Panc1 (cell line): ENCODE results near the gene PNKD. TPM values are rescaled to one million over a fixed set of nuclear protein-coding genes. Genes with fewer than 3 reads are reported as not detected.

Source experiments
- ATAC-seq: fragments of 200-7000 bp; cut with Tn5 transposase; 2 replicates; pipeline ENCODE4 v1.9.1; 2020; ENCODE audit warnings: mild to moderate bottlenecking, moderate library complexity
- BruUV-seq: library from RNA; stranded (reverse); fragments of 400-500 nt; replicated peaks from 2 replicates; lab custom pipeline; 2021; lab: Mats Ljungman, UMichigan
- CTCF ChIA-PET: fragments of 300-600 bp; sonication (Branson Sonifier 250); formaldehyde crosslinking; loops from one replicate; lab custom pipeline; 2022; ENCODE audit warnings: antibody characterized with exemption; lab: Charles Lee
- POLR2A ChIA-PET: fragments of 300-600 bp; sonication (Branson Sonifier 250); formaldehyde crosslinking; loops from one replicate; lab custom pipeline; 2022; ENCODE audit warnings: antibody characterized with exemption; lab: Charles Lee
- DNase-seq: peaks from one replicate; pipeline ENCODE4 v3.0.0-alpha.2; 2010; ENCODE audit warnings: low read depth, low spot score
- H3K27ac ChIP-seq: 2 replicates; pipeline ENCODE4 v1.5.1; 2011; ENCODE audit warnings: mild to moderate bottlenecking, low read length, inconsistent platforms
- H3K27me3 ChIP-seq: fragments of 200-500 bp; sonication (Bioruptor generic); 2 replicates; pipeline ENCODE4 v1.6.0; 2014; ENCODE audit warnings: low read length, inconsistent platforms; ENCODE audit not compliant: control insufficient read depth, insufficient read depth
- H3K36me3 ChIP-seq: fragments of 200-500 bp; sonication (Bioruptor generic); 2 replicates; pipeline ENCODE4 v1.5.1; 2014; ENCODE audit warnings: inconsistent platforms, mild to moderate bottlenecking, low read length, moderate library complexity; ENCODE audit not compliant: control insufficient read depth, insufficient read depth
- H3K4me1 ChIP-seq: 2 replicates; pipeline ENCODE4 v1.5.1; 2011; ENCODE audit warnings: inconsistent platforms, mild to moderate bottlenecking, low read length, moderate library complexity; ENCODE audit not compliant: control insufficient read depth, insufficient read depth
- H3K4me3 ChIP-seq, 2 experiments: 2 replicates each; pipeline ENCODE4 v1.5.1; 2011 to 2012; ENCODE audit warnings: low read depth in 2 of 2, low read length in 2 of 2, mild to moderate bottlenecking in 2 of 2, inconsistent platforms in 1 of 2, moderate library complexity in 1 of 2
- H3K9me3 ChIP-seq: fragments of 200-500 bp; sonication (Bioruptor generic); 2 replicates; pipeline ENCODE4 v1.5.1; 2014; ENCODE audit warnings: low read depth, mild to moderate bottlenecking, inconsistent platforms, low read length, moderate library complexity; ENCODE audit not compliant: control insufficient read depth, insufficient read depth
- CTCF ChIP-seq: fragments of 450-650 bp; IDR thresholded peaks from 2 replicates; pipeline ENCODE4 v1.5.1; 2017; ENCODE audit warnings: mild to moderate bottlenecking
- POLR2AphosphoS5 ChIP-seq: IDR thresholded peaks from 2 replicates; pipeline ENCODE4 v1.6.1; 2012; ENCODE audit warnings: mild to moderate bottlenecking, low read depth, low read length, moderate library complexity
- REST ChIP-seq, 2 experiments: IDR thresholded peaks; 2 replicates each; pipeline ENCODE4 v1.6.1; 2011 to 2012; ENCODE audit warnings: low read depth in 2 of 2, control low read depth in 1 of 2, low read length in 1 of 2, mild to moderate bottlenecking in 1 of 2, moderate library complexity in 1 of 2; ENCODE audit not compliant: insufficient read depth in 1 of 2
- SIN3A ChIP-seq: IDR thresholded peaks from 2 replicates; pipeline ENCODE4 v1.6.1; 2012; ENCODE audit warnings: low read depth, mild to moderate bottlenecking, low read length, moderate library complexity, borderline replicate concordance; ENCODE audit not compliant: insufficient read depth
- TCF7L2 ChIP-seq: IDR thresholded peaks from 2 replicates; pipeline ENCODE4 v1.6.1; 2011; ENCODE audit warnings: mild to moderate bottlenecking, low read depth, low read length, inconsistent platforms
- in situ Hi-C: cut with HindIII; loops from 2 replicates; pipeline ENCODE4 v1.10.0; 2016; ENCODE audit warnings: low sequenced_read_pairs, low pct_unique_long_range_greater_than_20kb
- intact Hi-C: fragments of 100-400 bp; cut with micrococcal nuclease; formaldehyde crosslinking; loops from one replicate; pipeline ENCODE4 v1.10.0; 2022; ENCODE audit not compliant: unreplicated experiment
- total RNA-seq: library from RNA; stranded (reverse); gene quantifications from one replicate; pipeline ENCODE4 v1.2.1, GENCODE V29; 2021; ENCODE audit not compliant: unreplicated experiment

The PNKD gene
- total RNA-seq, 1 experiment from 2014 or later = 49.0 TPM

GRCh38 chr2:218342837-218343236, 72.5 kb downstream of the PNKD start:
- Histone ChIP-seq H3K36me3 (no peaks in the 10 kb centered on the region), H3K4me1 (peaks cover 3% of the 10 kb centered on the region; the same call in 1 of the 2 replicates), H3K9me3 (no peaks in the 10 kb centered on the region), H3K4me3 (no peak overlapping the region), H3K27me3 (no peaks in the 10 kb centered on the region), H3K27ac (no peak overlapping the region)
- in situ Hi-C loops (no loop called here), intact Hi-C loops (no loop called here)
- ATAC-seq (no peak), DNase-seq (no peak)
- POLR2A ChIA-PET = no interaction called here
- CTCF ChIA-PET = no interaction called here
- no TSS peak for BruUV-seq
- TF ChIP-seq SIN3A = no peak
- no peak for TF ChIP-seq CTCF
- TF ChIP-seq POLR2AphosphoS5 = no peak
- no peak for TF ChIP-seq REST (IDR thresholded peaks at IDR 0.05; ENCODE audit: insufficient read depth in 1 of 2, low read depth in 2 of 2, low read length in 1 of 2)
- TF ChIP-seq TCF7L2 = no peak

GRCh38 chr2:218343591-218343990, 73.3 kb downstream of the PNKD start:
- no peaks in the 10 kb centered on the region for H3K9me3 ChIP-seq
- TF ChIP-seq CTCF (no peak), SIN3A (no peak)
- DNase-seq (no peak), ATAC-seq (peak; percentile 63)
- H3K4me1 ChIP-seq = peaks cover 3% of the 10 kb centered on the region; the same call in 1 of the 2 replicates
- ChIA-PET CTCF (no interaction called here), POLR2A (no interaction called here)
- H3K27ac ChIP-seq = no peak overlapping the region
- no peaks in the 10 kb centered on the region for H3K36me3 ChIP-seq
- intact Hi-C loops (no loop called here), in situ Hi-C loops (no loop called here)
- no peak overlapping the region for H3K4me3 ChIP-seq
- H3K27me3 ChIP-seq = no peaks in the 10 kb centered on the region
- no TSS peak for BruUV-seq
